Type B pancreatic cell (in vitro differentiated cells): ENCODE measurements around the gene GABRD. TPM values are rescaled to one million over a fixed set of nuclear protein-coding genes. Genes with fewer than 3 reads are reported as not detected.

Experiments used
- DNase-seq: peaks from one replicate; pipeline ENCODE4 v3.0.0; 2021; ENCODE audit warnings: mixed read lengths; ENCODE audit not compliant: unreplicated experiment; ENCODE audit errors: extremely low spot score
- H3K27ac Mint-ChIP-seq: 2 replicates; pipeline ENCODE4 v1.8.0; 2021; ENCODE audit warnings: mild to moderate bottlenecking, mixed read lengths
- H3K27me3 Mint-ChIP-seq: 2 replicates; pipeline ENCODE4 v1.8.0; 2021; ENCODE audit warnings: mixed read lengths
- H3K36me3 Mint-ChIP-seq: 2 replicates; pipeline ENCODE4 v1.8.0; 2021; ENCODE audit warnings: mixed read lengths
- H3K4me1 Mint-ChIP-seq: one replicate; pipeline ENCODE4 v1.8.0; 2021; ENCODE audit warnings: mixed read lengths; ENCODE audit not compliant: unreplicated experiment
- H3K4me3 Mint-ChIP-seq: 2 replicates; pipeline ENCODE4 v1.8.0; 2021; ENCODE audit warnings: mild to moderate bottlenecking, mixed read lengths
- H3K9me3 Mint-ChIP-seq: 2 replicates; pipeline ENCODE4 v1.8.0; 2021; ENCODE audit warnings: mixed read lengths
- total RNA-seq: library from RNA; stranded (reverse); gene quantifications from 2 replicates; pipeline ENCODE4 v1.2.1, GENCODE V29; 2021; ENCODE audit warnings: low replicate concordance
- TF ChIP-seq, protein P1 (sequence below): fragments of 200-600 bp; sonication (generic); conservative IDR thresholded peaks from 2 replicates; pipeline ENCODE4 v1.5.0; 2021; ENCODE audit warnings: antibody characterized with exemption, mild to moderate bottlenecking

GABRD gene
- total RNA-seq, 1 donor from 2014 or later = 0.43 TPM

DNA sequence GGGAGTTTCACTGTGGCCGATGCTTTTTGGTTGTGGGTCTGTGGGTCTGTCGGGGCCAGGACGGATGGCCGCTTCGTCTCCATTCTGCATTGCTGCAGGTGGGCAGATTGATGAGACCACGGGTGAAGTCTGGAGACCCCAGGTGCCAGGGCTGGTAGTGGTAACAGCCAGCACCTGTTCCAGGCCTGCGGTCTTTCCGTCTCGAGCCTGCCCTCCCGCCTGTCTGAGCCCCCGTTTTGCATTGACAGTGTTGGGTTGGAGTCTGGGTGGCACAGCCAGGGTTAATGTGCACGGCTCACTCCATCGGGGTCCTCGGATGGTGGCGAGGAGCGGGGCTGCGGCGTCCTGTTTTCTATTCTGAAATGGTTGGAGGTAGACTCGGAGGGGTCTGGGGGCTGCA is 55.3 kb downstream of the GABRD start:
- Mint-ChIP-seq H3K9me3 (peaks cover 13% of the 10 kb centered on the region), H3K27me3 (no peaks in the 10 kb centered on the region), H3K4me1 (peaks cover 4% of the 10 kb centered on the region), H3K4me3 (peak overlapping the region; percentile 58), H3K36me3 (peaks cover 16% of the 10 kb centered on the region), H3K27ac (no peak overlapping the region)
- TF ChIP-seq, protein P1, sequence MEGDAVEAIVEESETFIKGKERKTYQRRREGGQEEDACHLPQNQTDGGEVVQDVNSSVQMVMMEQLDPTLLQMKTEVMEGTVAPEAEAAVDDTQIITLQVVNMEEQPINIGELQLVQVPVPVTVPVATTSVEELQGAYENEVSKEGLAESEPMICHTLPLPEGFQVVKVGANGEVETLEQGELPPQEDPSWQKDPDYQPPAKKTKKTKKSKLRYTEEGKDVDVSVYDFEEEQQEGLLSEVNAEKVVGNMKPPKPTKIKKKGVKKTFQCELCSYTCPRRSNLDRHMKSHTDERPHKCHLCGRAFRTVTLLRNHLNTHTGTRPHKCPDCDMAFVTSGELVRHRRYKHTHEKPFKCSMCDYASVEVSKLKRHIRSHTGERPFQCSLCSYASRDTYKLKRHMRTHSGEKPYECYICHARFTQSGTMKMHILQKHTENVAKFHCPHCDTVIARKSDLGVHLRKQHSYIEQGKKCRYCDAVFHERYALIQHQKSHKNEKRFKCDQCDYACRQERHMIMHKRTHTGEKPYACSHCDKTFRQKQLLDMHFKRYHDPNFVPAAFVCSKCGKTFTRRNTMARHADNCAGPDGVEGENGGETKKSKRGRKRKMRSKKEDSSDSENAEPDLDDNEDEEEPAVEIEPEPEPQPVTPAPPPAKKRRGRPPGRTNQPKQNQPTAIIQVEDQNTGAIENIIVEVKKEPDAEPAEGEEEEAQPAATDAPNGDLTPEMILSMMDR = no peak
- DNase-seq = no peak

- Mint-ChIP-seq H3K4me1 (peaks cover 4% of the 10 kb centered on the region), H3K27ac (no peak overlapping the region), H3K4me3 (no peak overlapping the region), H3K9me3 (peaks cover 13% of the 10 kb centered on the region), H3K36me3 (peaks cover 16% of the 10 kb centered on the region), H3K27me3 (no peaks in the 10 kb centered on the region)
- TF ChIP-seq, protein P1 = no peak
- DNase-seq = no peak
Measured at GRCh38 chr1:2074944-2075740, 56.0 kb downstream of the GABRD start.

- Mint-ChIP-seq H3K9me3 (peaks cover 13% of the 10 kb centered on the region), H3K27me3 (no peaks in the 10 kb centered on the region), H3K27ac (no peak overlapping the region), H3K4me3 (no peak overlapping the region), H3K4me1 (peaks cover 4% of the 10 kb centered on the region), H3K36me3 (peaks cover 21% of the 10 kb centered on the region)
- TF ChIP-seq, protein P1 = no peak
- no peak for DNase-seq
Measured at GRCh38 chr1:2076826-2077225, 57.7 kb downstream of the GABRD start.

GRCh38 chr1:2078170-2078569 is 59.0 kb downstream of the GABRD start:
- Mint-ChIP-seq H3K27ac (no peak overlapping the region), H3K36me3 (peaks cover 21% of the 10 kb centered on the region), H3K27me3 (no peaks in the 10 kb centered on the region), H3K4me3 (no peak overlapping the region), H3K9me3 (peaks cover 13% of the 10 kb centered on the region), H3K4me1 (no peaks in the 10 kb centered on the region)
- DNase-seq = no peak
- TF ChIP-seq, protein P1 = no peak

DNA sequence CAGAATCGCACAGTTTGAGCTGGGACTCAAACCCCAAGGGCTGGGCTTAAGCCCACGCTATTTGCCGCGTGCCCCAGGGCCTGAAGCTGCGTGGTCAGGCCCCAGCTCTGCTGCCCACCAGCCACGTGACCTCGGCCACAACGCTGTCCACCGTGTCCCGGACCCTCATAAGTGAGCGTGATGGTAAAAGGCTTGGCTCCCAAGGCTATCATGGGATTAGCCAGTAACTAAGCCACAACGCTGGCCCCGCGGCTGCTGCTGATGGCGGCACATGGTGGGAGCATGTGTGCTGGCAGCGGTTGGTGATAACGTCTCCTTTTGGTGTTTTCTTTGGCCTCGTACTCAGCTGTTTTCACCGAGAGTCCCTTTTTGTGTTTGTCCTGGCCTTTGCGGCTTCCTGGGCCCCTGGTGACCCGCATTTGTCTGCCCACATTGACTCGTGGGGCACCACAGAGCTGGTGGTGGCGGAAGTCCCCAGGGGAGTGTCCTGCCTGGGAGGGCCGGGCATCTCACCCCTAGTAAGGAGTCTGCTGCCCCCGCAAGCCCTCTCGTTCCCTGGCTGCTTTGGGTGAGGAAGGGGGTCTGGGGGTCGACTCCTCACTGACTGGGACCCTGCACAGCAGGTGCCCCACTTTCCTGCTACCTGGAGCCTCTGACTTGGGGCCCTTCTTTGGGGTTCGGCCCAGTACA is 60.4 kb downstream of the GABRD start:
- H3K27me3 Mint-ChIP-seq = no peaks in the 10 kb centered on the region
- TF ChIP-seq, protein P1 = no peak
- H3K9me3 Mint-ChIP-seq = peaks cover 13% of the 10 kb centered on the region
- H3K36me3 Mint-ChIP-seq = peaks cover 21% of the 10 kb centered on the region
- no peak overlapping the region for H3K27ac Mint-ChIP-seq
- H3K4me1 Mint-ChIP-seq = no peaks in the 10 kb centered on the region
- H3K4me3 Mint-ChIP-seq = no peak overlapping the region
- no peak for DNase-seq
